HG03064 (cell line): Measurements from ENCODE around the gene MUC22.
"Not testable (repeated sequence)": the region's sequence is repeated elsewhere in the genome, so short reads cannot be mapped to it uniquely, and the experiment has no call there.

ENCODE experiments used
- ATAC-seq: cut with Tn5 transposase; IDR thresholded peaks from one replicate; pipeline ENCODE4 v1.9.1; 2021; ENCODE audit warnings: low read depth; ENCODE audit not compliant: unreplicated experiment

The MUC22 gene

GRCh38 chr6:31035862-31036497 lies 25.7 kb downstream of the MUC22 start:
- no peak for ATAC-seq

- ATAC-seq, result no peak
Measured at GRCh38 chr6:31037169-31037568, 26.9 kb downstream of the MUC22 start.

- no peak for ATAC-seq
Measured at GRCh38 chr6:31037682-31038081, 27.4 kb downstream of the MUC22 start.

- no peak for ATAC-seq
Measured at GRCh38 chr6:31038559-31038958, 28.3 kb downstream of the MUC22 start.

- ATAC-seq, result no peak
Measured at GRCh38 chr6:31040801-31041200, 30.5 kb downstream of the MUC22 start.

- ATAC-seq, result no peak
Measured at GRCh38 chr6:31041372-31041974, 31.2 kb downstream of the MUC22 start.

- no peak for ATAC-seq
Measured at GRCh38 chr6:31042806-31043205, 32.5 kb downstream of the MUC22 start.

GRCh38 chr6:31048099-31048498 lies 37.8 kb downstream of the MUC22 start:
- no peak for ATAC-seq

- no peak for ATAC-seq
Measured at GRCh38 chr6:31049518-31049917, 39.2 kb downstream of the MUC22 start.

- not testable (repeated sequence) for ATAC-seq
Measured at GRCh38 chr6:31053187-31053586, 42.9 kb downstream of the MUC22 start.

GRCh38 chr6:31053873-31054272 lies 43.6 kb downstream of the MUC22 start:
- ATAC-seq, result no peak

- ATAC-seq, result no peak
Measured at GRCh38 chr6:31055441-31055840, 45.2 kb downstream of the MUC22 start.

GRCh38 chr6:31057426-31058003 lies 47.2 kb downstream of the MUC22 start:
- no peak for ATAC-seq

GRCh38 chr6:31058128-31058894 lies 48.0 kb downstream of the MUC22 start:
- ATAC-seq, result no peak

GRCh38 chr6:31060145-31060544 lies 49.9 kb downstream of the MUC22 start:
- ATAC-seq, result no peak

- ATAC-seq, result no peak
Measured at GRCh38 chr6:31063906-31064435, 53.7 kb downstream of the MUC22 start.

- no peak for ATAC-seq
Measured at GRCh38 chr6:31065556-31065955, 55.3 kb downstream of the MUC22 start.

- ATAC-seq, result not testable (repeated sequence)
Measured at GRCh38 chr6:31067028-31067427, 56.8 kb downstream of the MUC22 start.

- ATAC-seq, result not testable (repeated sequence)
Measured at GRCh38 chr6:31067891-31068668, 57.8 kb downstream of the MUC22 start.

GRCh38 chr6:31068669-31069340 lies 58.5 kb downstream of the MUC22 start:
- ATAC-seq, result no peak
